GM10248 (cell line): ENCODE results near the gene NEK1.

ENCODE experiments used
- CTCF ChIA-PET: fragments of 300-600 bp; sonication (Branson Sonifier 250); formaldehyde crosslinking; extraction: SDS; loops from one replicate; lab custom pipeline; 2021; ENCODE audit warnings: antibody characterized with exemption; lab: Yijun Ruan, JAX
- POLR2A ChIA-PET: fragments of 350-650 bp; sonication (Branson Sonifier 250); formaldehyde crosslinking; extraction: SDS; loops from one replicate; lab custom pipeline; 2020; ENCODE audit warnings: antibody characterized with exemption; lab: Yijun Ruan, JAX
- DNase-seq: peaks from one replicate; pipeline ENCODE4 v3.0.0; 2012; ENCODE audit errors: extremely low spot score
- CTCF ChIP-seq: IDR thresholded peaks from 2 replicates; pipeline ENCODE4 v1.5.1; 2012; ENCODE audit warnings: mild to moderate bottlenecking, low read depth; ENCODE audit errors: extremely low read depth, missing control alignments, control extremely low read depth

Gene NEK1

GRCh38 chr4:169376421-169376820 lies 236.0 kb downstream of the NEK1 start:
- DNase-seq, result no peak
- no peak for TF ChIP-seq CTCF
- ChIA-PET POLR2A (no interaction called here), CTCF (no interaction called here)

- TF ChIP-seq CTCF, result no peak
- ChIA-PET POLR2A (no interaction called here), CTCF (no interaction called here)
- DNase-seq, result no peak
Measured at GRCh38 chr4:169372791-169373190, 239.6 kb downstream of the NEK1 start.

- POLR2A ChIA-PET, result no interaction called here
- DNase-seq, result no peak
- TF ChIP-seq CTCF, result no peak
- CTCF ChIA-PET, result no interaction called here
Measured at GRCh38 chr4:169369634-169370033, 242.7 kb downstream of the NEK1 start.

- DNase-seq, result no peak
- ChIA-PET POLR2A (no interaction called here), CTCF (no interaction called here)
- no peak for TF ChIP-seq CTCF
Measured at GRCh38 chr4:169367826-169368225, 244.6 kb downstream of the NEK1 start.

- no peak for DNase-seq
- ChIA-PET CTCF (no interaction called here), POLR2A (no interaction called here)
- TF ChIP-seq CTCF, result no peak
Measured at GRCh38 chr4:169366821-169367220, 245.6 kb downstream of the NEK1 start.

- TF ChIP-seq CTCF, result no peak
- POLR2A ChIA-PET, result no interaction called here
- no peak for DNase-seq
- CTCF ChIA-PET, result interaction anchor here (0.9 to 1.6 kb wide), 4 partner anchors 19 to 203 kb away, joined by 3 to 9 read pairs (median 4); no protein-coding TSS in a partner anchor
Measured at GRCh38 chr4:169362607-169363006, 249.8 kb downstream of the NEK1 start.

- CTCF ChIA-PET, result interaction anchor here (0.7 kb wide), 1 partner anchor 38 kb away, joined by 3 read pairs; no protein-coding TSS in a partner anchor
- DNase-seq, result no peak
- TF ChIP-seq CTCF, result no peak
- POLR2A ChIA-PET, result no interaction called here
Measured at GRCh38 chr4:169361756-169362155, 250.6 kb downstream of the NEK1 start.
